SK-N-SH treated with all-trans-retinoic acid at 6 μM for 48 hours (cell line): Measurements from ENCODE around the gene KIRREL3.

Experiments
- ATAC-seq: fragments of 200-7000 bp; cut with Tn5 transposase; 3 replicates; pipeline ENCODE4 v1.9.1; 2020; ENCODE audit warnings: mild to moderate bottlenecking, moderate library complexity
- ARNTL ChIP-seq: fragments of 450-650 bp; formaldehyde crosslinking; IDR thresholded peaks from 2 replicates; pipeline ENCODE4 v1.5.0; 2020; ENCODE audit warnings: low read depth, mild to moderate bottlenecking, moderate library complexity, borderline replicate concordance
- BACH2 ChIP-seq: fragments of 250-450 bp; sonication (Bioruptor Pico); IDR thresholded peaks from 2 replicates; pipeline ENCODE4 v1.9.0; 2021; ENCODE audit warnings: mild to moderate bottlenecking, borderline replicate concordance
- CSDC2 ChIP-seq: fragments of 250-450 bp; sonication (Bioruptor Pico); IDR thresholded peaks from 2 replicates; pipeline ENCODE4 v1.5.0; 2020; ENCODE audit warnings: mild to moderate bottlenecking, moderate library complexity
- ESRRG ChIP-seq: fragments of 250-450 bp; sonication (Bioruptor Pico); IDR thresholded peaks from 2 replicates; pipeline ENCODE4 v1.6.1; 2021; ENCODE audit warnings: mild to moderate bottlenecking
- GLIS3 ChIP-seq: fragments of 250-450 bp; sonication (Bioruptor Pico); IDR thresholded peaks from 2 replicates; pipeline ENCODE4 v1.5.0; 2020; ENCODE audit warnings: mild to moderate bottlenecking, moderate library complexity
- ISL1 ChIP-seq: fragments of 250-450 bp; sonication (Bioruptor Pico); IDR thresholded peaks from 2 replicates; pipeline ENCODE4 v2.1.2; 2022; ENCODE audit warnings: mild to moderate bottlenecking, moderate library complexity
- OSR1 ChIP-seq: fragments of 250-450 bp; sonication (Bioruptor Pico); IDR thresholded peaks from 2 replicates; pipeline ENCODE4 v1.8.0; 2022; ENCODE audit warnings: moderate library complexity, mild to moderate bottlenecking, inconsistent platforms
- RARB ChIP-seq: fragments of 250-450 bp; sonication (Bioruptor Pico); IDR thresholded peaks from 2 replicates; pipeline ENCODE4 v1.8.0; 2021; ENCODE audit warnings: mild to moderate bottlenecking, moderate library complexity
- SNAI2 ChIP-seq: fragments of 250-450 bp; sonication (Bioruptor Pico); IDR thresholded peaks from 2 replicates; pipeline ENCODE4 v1.5.0; 2020; ENCODE audit warnings: mild to moderate bottlenecking, moderate library complexity
- TCF4 ChIP-seq: fragments of 250-450 bp; sonication (Bioruptor Pico); IDR thresholded peaks from 2 replicates; pipeline ENCODE4 v1.8.0; 2021; ENCODE audit warnings: mild to moderate bottlenecking, moderate library complexity, borderline replicate concordance
- TOX ChIP-seq: fragments of 250-450 bp; sonication (Bioruptor Pico); IDR thresholded peaks from 2 replicates; pipeline ENCODE4 v1.8.0; 2021; ENCODE audit warnings: mild to moderate bottlenecking, moderate library complexity, borderline replicate concordance
- ZC3H10 ChIP-seq: fragments of 250-450 bp; sonication (Bioruptor Pico); IDR thresholded peaks from 2 replicates; pipeline ENCODE4 v1.5.1; 2021; ENCODE audit warnings: mild to moderate bottlenecking, moderate library complexity
- ZFP3 ChIP-seq: fragments of 250-450 bp; sonication (Bioruptor Pico); IDR thresholded peaks from 2 replicates; pipeline ENCODE4 v1.5.0; 2020; ENCODE audit warnings: mild to moderate bottlenecking, moderate library complexity
- ZFP30 ChIP-seq: fragments of 450-650 bp; formaldehyde crosslinking; IDR thresholded peaks from 2 replicates; pipeline ENCODE4 v1.5.0; 2022; ENCODE audit warnings: mild to moderate bottlenecking, moderate library complexity
- ZNF565 ChIP-seq: fragments of 450-650 bp; formaldehyde crosslinking; conservative IDR thresholded peaks from 2 replicates; pipeline ENCODE4 v1.5.0; 2020; ENCODE audit warnings: low read depth, mild to moderate bottlenecking, moderate library complexity
- ZNF70 ChIP-seq: fragments of 450-650 bp; formaldehyde crosslinking; IDR thresholded peaks from 2 replicates; pipeline ENCODE4 v1.5.0; 2020; ENCODE audit warnings: mild to moderate bottlenecking, moderate library complexity
- ZNF8 ChIP-seq: fragments of 450-650 bp; formaldehyde crosslinking; IDR thresholded peaks from 2 replicates; pipeline ENCODE4 v1.5.0; 2020; ENCODE audit warnings: mild to moderate bottlenecking, moderate library complexity
- TF ChIP-seq, protein P1 (sequence below): fragments of 250-450 bp; sonication (Bioruptor Pico); IDR thresholded peaks from 2 replicates; pipeline ENCODE4 v1.5.1; 2021; ENCODE audit warnings: mild to moderate bottlenecking, moderate library complexity
- TF ChIP-seq, protein P2 (sequence below): fragments of 250-450 bp; sonication (Bioruptor Pico); IDR thresholded peaks from 2 replicates; pipeline ENCODE4 v1.8.0; 2020; ENCODE audit warnings: mild to moderate bottlenecking, moderate library complexity, borderline replicate concordance
- TF ChIP-seq, protein P3 (sequence below): fragments of 250-450 bp; sonication (Bioruptor Pico); IDR thresholded peaks from 2 replicates; pipeline ENCODE4 v1.5.0; 2020; ENCODE audit warnings: mild to moderate bottlenecking, moderate library complexity
- TF ChIP-seq, protein P4 (sequence below): fragments of 250-450 bp; sonication (Bioruptor Pico); IDR thresholded peaks from 2 replicates; pipeline ENCODE4 v1.5.1; 2020; ENCODE audit warnings: low read depth, mild to moderate bottlenecking, moderate library complexity

The KIRREL3 gene

DNA sequence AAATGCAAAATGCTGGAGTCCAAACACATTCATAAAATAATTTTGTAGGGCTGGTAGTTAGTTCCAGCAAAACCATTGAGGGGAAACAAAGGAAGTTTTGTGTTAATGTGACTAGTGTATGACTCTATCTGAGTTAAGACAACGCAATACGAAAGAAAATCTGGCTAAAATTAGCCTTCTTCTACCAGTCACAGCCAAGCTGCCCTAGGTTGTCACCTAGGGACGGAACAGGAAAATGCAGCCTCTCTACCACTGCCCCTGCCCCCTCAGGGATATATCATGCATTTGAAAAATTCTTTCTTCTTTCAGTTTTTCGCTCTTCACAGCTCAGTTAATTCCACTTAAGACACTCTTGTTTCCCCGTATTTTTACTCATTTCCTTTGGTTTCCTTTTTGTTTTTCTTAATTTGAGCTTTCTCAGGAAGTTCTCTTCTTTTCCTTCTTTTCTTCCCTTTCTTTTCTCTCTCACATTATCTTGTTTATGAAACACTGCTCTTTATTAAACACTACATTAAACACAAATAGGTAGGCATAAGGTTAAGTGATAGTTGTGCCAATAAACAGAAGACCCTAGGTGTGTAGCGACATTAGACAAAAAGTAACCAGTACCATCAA, 30.6 kb downstream of the KIRREL3 start:
- ATAC-seq, result peak; percentile 100

DNA sequence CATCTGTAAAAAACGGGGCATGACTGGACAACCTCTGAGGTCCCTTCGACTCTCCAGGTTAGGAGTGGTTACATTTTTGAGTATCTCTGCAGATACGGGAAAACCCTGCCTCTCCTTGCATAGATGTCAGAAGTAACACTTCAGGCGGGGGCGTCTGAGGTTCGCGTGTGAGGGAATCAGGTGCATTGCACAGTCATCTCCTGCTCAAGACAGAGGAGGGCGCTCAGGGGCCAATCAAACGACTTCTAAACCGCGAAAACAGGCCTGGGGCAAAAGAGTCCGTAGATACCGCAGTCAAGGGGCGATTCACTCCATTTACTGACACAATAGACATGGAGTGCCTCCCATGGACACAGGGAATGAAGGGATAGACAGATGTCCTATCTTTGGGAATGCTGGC, 31.7 kb downstream of the KIRREL3 start:
- ATAC-seq, result no peak
- TF ChIP-seq TCF4, result no peak
- TF ChIP-seq ZNF8 (CRISPR knock-in tag), result no peak
- TF ChIP-seq TOX (CRISPR knock-in tag), result no peak
- TF ChIP-seq ESRRG (CRISPR knock-in tag), result no peak
- no peak for TF ChIP-seq RARB (CRISPR knock-in tag)
- no peak for TF ChIP-seq OSR1 (CRISPR knock-in tag)
- TF ChIP-seq, protein P1, sequence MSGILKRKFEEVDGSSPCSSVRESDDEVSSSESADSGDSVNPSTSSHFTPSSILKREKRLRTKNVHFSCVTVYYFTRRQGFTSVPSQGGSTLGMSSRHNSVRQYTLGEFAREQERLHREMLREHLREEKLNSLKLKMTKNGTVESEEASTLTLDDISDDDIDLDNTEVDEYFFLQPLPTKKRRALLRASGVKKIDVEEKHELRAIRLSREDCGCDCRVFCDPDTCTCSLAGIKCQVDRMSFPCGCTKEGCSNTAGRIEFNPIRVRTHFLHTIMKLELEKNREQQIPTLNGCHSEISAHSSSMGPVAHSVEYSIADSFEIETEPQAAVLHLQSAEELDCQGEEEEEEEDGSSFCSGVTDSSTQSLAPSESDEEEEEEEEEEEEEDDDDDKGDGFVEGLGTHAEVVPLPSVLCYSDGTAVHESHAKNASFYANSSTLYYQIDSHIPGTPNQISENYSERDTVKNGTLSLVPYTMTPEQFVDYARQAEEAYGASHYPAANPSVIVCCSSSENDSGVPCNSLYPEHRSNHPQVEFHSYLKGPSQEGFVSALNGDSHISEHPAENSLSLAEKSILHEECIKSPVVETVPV, result no peak
- TF ChIP-seq, protein P2, sequence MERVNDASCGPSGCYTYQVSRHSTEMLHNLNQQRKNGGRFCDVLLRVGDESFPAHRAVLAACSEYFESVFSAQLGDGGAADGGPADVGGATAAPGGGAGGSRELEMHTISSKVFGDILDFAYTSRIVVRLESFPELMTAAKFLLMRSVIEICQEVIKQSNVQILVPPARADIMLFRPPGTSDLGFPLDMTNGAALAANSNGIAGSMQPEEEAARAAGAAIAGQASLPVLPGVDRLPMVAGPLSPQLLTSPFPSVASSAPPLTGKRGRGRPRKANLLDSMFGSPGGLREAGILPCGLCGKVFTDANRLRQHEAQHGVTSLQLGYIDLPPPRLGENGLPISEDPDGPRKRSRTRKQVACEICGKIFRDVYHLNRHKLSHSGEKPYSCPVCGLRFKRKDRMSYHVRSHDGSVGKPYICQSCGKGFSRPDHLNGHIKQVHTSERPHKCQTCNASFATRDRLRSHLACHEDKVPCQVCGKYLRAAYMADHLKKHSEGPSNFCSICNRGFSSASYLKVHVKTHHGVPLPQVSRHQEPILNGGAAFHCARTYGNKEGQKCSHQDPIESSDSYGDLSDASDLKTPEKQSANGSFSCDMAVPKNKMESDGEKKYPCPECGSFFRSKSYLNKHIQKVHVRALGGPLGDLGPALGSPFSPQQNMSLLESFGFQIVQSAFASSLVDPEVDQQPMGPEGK (CRISPR knock-in tag), result no peak

More for the DNA sequence above, 30.6 kb downstream of the KIRREL3 start:
- TF ChIP-seq, protein P2 (CRISPR knock-in tag), result no peak
- TF ChIP-seq OSR1 (CRISPR knock-in tag) (no peak), BACH2 (CRISPR knock-in tag) (no peak), ZFP3 (no peak), TOX (CRISPR knock-in tag) (no peak)

DNA sequence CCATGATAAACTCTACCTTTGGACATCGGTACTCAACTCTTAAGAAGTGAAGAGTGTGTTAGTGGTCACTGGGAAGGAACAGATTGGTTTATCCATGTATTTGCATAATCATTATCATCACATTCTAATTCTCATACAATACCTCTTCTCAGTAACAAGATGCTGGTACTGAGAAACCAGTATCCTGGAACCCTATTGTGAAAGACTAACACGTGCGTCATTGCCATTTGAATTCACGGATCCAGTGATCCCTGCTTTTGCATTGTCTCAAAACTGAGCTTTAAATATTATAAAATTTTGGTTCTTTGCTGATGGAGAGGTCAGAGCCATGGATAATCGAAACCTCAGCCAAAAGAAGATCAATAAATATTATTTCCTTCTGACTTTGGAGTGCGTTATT, 35.2 kb downstream of the KIRREL3 start:
- ATAC-seq, result no peak
- TF ChIP-seq OSR1 (CRISPR knock-in tag) (no peak), CSDC2 (no peak), ESRRG (CRISPR knock-in tag) (no peak), ZNF8 (CRISPR knock-in tag) (no peak), TOX (CRISPR knock-in tag) (no peak), ZNF70 (no peak), ISL1 (no peak), ZC3H10 (no peak), BACH2 (CRISPR knock-in tag) (no peak), ZFP30 (CRISPR knock-in tag) (no peak), GLIS3 (no peak), TCF4 (no peak), RARB (CRISPR knock-in tag) (no peak), SNAI2 (CRISPR knock-in tag) (no peak), ARNTL (CRISPR knock-in tag) (no peak), ZNF565 (no peak)
- TF ChIP-seq, protein P2 (CRISPR knock-in tag), result no peak
- TF ChIP-seq, protein P3, sequence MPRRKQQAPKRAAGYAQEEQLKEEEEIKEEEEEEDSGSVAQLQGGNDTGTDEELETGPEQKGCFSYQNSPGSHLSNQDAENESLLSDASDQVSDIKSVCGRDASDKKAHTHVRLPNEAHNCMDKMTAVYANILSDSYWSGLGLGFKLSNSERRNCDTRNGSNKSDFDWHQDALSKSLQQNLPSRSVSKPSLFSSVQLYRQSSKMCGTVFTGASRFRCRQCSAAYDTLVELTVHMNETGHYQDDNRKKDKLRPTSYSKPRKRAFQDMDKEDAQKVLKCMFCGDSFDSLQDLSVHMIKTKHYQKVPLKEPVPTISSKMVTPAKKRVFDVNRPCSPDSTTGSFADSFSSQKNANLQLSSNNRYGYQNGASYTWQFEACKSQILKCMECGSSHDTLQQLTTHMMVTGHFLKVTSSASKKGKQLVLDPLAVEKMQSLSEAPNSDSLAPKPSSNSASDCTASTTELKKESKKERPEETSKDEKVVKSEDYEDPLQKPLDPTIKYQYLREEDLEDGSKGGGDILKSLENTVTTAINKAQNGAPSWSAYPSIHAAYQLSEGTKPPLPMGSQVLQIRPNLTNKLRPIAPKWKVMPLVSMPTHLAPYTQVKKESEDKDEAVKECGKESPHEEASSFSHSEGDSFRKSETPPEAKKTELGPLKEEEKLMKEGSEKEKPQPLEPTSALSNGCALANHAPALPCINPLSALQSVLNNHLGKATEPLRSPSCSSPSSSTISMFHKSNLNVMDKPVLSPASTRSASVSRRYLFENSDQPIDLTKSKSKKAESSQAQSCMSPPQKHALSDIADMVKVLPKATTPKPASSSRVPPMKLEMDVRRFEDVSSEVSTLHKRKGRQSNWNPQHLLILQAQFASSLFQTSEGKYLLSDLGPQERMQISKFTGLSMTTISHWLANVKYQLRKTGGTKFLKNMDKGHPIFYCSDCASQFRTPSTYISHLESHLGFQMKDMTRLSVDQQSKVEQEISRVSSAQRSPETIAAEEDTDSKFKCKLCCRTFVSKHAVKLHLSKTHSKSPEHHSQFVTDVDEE (CRISPR knock-in tag), result no peak
- TF ChIP-seq, protein P4, sequence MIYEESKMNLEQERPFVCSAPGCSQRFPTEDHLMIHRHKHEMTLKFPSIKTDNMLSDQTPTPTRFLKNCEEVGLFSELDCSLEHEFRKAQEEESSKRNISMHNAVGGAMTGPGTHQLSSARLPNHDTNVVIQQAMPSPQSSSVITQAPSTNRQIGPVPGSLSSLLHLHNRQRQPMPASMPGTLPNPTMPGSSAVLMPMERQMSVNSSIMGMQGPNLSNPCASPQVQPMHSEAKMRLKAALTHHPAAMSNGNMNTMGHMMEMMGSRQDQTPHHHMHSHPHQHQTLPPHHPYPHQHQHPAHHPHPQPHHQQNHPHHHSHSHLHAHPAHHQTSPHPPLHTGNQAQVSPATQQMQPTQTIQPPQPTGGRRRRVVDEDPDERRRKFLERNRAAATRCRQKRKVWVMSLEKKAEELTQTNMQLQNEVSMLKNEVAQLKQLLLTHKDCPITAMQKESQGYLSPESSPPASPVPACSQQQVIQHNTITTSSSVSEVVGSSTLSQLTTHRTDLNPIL (CRISPR knock-in tag), result no peak
